Measurements from ENCODE around the gene ZNF407.

DNA sequence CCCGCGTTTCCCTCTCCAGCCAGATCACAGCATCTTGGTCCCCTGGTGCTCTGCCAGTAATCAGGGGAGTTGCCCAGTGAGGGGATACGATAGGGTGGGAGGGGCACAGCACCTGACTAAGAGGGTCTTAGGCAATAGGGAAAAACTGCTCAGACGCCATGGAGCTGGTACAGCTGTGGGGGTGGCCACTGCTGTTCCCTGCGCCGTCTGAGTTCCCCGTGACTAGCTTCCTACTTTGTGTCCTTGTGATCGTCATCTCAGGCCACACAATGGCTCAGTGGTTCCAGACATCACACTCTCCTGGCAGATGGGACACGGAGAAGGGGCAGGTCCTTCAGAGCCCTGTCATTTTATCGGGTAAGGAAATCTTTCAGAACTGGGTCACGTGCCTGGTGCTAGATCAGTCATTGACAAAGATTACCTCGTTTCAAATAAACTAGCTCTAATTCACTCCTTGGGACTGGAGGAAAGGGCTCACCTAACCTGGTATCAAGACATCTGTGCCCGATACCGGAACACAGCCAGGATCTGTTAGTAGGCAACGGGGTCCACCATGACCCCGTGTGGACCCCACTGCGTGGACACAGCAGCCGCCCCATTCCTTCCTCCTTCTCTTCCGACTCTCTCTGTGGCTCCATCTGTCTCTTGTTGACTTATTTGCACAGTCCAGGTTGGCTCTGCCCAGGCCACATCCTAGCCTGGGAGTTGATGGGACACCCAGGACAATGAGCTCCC is 509.7 kb downstream of the ZNF407 start:
- TF ChIP-seq, protein P1, sequence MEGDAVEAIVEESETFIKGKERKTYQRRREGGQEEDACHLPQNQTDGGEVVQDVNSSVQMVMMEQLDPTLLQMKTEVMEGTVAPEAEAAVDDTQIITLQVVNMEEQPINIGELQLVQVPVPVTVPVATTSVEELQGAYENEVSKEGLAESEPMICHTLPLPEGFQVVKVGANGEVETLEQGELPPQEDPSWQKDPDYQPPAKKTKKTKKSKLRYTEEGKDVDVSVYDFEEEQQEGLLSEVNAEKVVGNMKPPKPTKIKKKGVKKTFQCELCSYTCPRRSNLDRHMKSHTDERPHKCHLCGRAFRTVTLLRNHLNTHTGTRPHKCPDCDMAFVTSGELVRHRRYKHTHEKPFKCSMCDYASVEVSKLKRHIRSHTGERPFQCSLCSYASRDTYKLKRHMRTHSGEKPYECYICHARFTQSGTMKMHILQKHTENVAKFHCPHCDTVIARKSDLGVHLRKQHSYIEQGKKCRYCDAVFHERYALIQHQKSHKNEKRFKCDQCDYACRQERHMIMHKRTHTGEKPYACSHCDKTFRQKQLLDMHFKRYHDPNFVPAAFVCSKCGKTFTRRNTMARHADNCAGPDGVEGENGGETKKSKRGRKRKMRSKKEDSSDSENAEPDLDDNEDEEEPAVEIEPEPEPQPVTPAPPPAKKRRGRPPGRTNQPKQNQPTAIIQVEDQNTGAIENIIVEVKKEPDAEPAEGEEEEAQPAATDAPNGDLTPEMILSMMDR (IDR thresholded peaks at IDR 0.05) = no peak
- no peak for TF ChIP-seq EZH2 (IDR thresholded peaks at IDR 0.05)

Measured in neural progenitor cell (in vitro differentiated cells).